Fibroblast of lung (primary cell): ENCODE measurements around the gene MMP15.

Experiments
- EZH2 ChIP-seq: IDR thresholded peaks from 2 replicates; pipeline ENCODE4 v1.5.1; 2012; ENCODE audit warnings: low read length, control low read depth, mild to moderate bottlenecking; ENCODE audit errors: missing control alignments
- TF ChIP-seq, protein P1 (sequence below), 2 donors: IDR thresholded peaks in 1 of 2; conservative IDR thresholded peaks in 1 of 2; 1 replicate in 1 of 2; 2 replicates in 1 of 2; pipeline ENCODE4 v1.5.1; 2011 to 2012; ENCODE audit warnings: low read length in 2 of 2, control low read depth in 1 of 2, inconsistent platforms in 1 of 2, low read depth in 1 of 2, mild to moderate bottlenecking in 1 of 2

DNA sequence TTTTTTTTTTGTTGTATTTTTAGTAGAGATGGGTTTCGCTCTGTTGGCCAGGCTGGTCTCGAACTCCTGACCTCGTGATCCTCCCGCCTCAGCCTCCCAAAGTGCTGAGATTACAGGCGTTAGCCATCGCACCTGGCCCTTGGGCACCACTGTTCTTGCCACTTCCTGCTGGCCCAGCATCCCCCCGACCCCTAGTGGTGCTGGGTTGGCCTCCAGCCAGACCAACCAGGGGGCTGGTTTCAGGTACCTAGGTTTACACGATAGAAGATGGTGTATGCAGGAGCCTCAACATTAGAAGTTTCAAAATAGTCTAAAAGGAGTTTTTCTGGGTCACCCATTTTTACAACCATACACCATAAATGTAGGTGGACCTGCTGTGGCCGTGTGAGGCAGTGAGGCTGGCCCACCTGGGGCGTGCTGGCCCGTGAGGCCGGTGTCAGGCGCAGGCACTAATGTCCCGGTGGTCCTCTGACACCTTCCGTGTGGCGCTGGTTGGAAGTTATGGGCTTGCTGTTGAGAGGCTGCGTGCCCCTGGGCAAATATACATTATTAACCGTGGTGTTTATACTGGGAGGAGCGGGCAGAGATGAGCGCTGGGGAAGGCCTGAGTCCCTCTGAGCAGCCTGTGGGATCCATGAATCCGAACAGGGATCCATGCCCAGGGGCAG is 60.2 kb downstream of the MMP15 start:
- TF ChIP-seq, protein P1, sequence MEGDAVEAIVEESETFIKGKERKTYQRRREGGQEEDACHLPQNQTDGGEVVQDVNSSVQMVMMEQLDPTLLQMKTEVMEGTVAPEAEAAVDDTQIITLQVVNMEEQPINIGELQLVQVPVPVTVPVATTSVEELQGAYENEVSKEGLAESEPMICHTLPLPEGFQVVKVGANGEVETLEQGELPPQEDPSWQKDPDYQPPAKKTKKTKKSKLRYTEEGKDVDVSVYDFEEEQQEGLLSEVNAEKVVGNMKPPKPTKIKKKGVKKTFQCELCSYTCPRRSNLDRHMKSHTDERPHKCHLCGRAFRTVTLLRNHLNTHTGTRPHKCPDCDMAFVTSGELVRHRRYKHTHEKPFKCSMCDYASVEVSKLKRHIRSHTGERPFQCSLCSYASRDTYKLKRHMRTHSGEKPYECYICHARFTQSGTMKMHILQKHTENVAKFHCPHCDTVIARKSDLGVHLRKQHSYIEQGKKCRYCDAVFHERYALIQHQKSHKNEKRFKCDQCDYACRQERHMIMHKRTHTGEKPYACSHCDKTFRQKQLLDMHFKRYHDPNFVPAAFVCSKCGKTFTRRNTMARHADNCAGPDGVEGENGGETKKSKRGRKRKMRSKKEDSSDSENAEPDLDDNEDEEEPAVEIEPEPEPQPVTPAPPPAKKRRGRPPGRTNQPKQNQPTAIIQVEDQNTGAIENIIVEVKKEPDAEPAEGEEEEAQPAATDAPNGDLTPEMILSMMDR (conservative IDR thresholded peaks at IDR 0.05 in 1 of 2, IDR thresholded peaks at IDR 0.05 in 1 of 2; ENCODE audit: low read depth in 1 of 2, low read length in 2 of 2) = no peak
- no peak for TF ChIP-seq EZH2
